Upper lobe of right lung (tissue), 1 donor: ENCODE measurements around the gene ZFHX3. TPM values are rescaled to one million over a fixed set of nuclear protein-coding genes. Genes with fewer than 3 reads are reported as not detected.

ENCODE experiments used
- ATAC-seq: fragments of 200-7000 bp; cut with Tn5 transposase; one replicate; pipeline ENCODE4 v1.9.1; 2020; ENCODE audit warnings: mild to moderate bottlenecking, moderate library complexity
- DNase-seq: peaks from one replicate; pipeline ENCODE4 v3.0.0-alpha.2; 2020
- H3K27ac ChIP-seq: fragments of 200-600 bp; one replicate; pipeline ENCODE4 v1.8.0; 2022
- H3K27me3 ChIP-seq: fragments of 200-600 bp; one replicate; pipeline ENCODE4 v1.8.0; 2022; ENCODE audit warnings: mild to moderate bottlenecking
- H3K36me3 ChIP-seq: fragments of 200-600 bp; one replicate; pipeline ENCODE4 v1.8.0; 2022
- H3K4me1 ChIP-seq: fragments of 200-600 bp; one replicate; pipeline ENCODE4 v1.8.0; 2022
- H3K4me3 ChIP-seq: fragments of 200-600 bp; one replicate; pipeline ENCODE4 v1.8.0; 2022; ENCODE audit warnings: mild to moderate bottlenecking
- H3K9me3 ChIP-seq: fragments of 200-600 bp; one replicate; pipeline ENCODE4 v1.8.0; 2022
- intact Hi-C: fragments of 100-400 bp; cut with DNase I; formaldehyde crosslinking; loops from one replicate; pipeline ENCODE4 v1.11.0; 2022
- total RNA-seq: library from RNA; stranded (reverse); fragmentation: NEBNext Ultra II Directional; extraction: Animal tissue kit (Norgen Biotek cat#: 25700); gene quantifications from one replicate; pipeline ENCODE4 v1.2.1, GENCODE V29; 2021
- TF ChIP-seq, protein P1 (sequence below): fragments of 200-600 bp; IDR thresholded peaks from one replicate; pipeline ENCODE4 v1.8.0; 2022; ENCODE audit warnings: antibody characterized with exemption
- donor health status: DM: no; HTN: yes; CAD: no; lungs with severe emphysema.

ZFHX3 gene
- total RNA-seq, 1 donor from 2014 or later, result 29.0 TPM

DNA sequence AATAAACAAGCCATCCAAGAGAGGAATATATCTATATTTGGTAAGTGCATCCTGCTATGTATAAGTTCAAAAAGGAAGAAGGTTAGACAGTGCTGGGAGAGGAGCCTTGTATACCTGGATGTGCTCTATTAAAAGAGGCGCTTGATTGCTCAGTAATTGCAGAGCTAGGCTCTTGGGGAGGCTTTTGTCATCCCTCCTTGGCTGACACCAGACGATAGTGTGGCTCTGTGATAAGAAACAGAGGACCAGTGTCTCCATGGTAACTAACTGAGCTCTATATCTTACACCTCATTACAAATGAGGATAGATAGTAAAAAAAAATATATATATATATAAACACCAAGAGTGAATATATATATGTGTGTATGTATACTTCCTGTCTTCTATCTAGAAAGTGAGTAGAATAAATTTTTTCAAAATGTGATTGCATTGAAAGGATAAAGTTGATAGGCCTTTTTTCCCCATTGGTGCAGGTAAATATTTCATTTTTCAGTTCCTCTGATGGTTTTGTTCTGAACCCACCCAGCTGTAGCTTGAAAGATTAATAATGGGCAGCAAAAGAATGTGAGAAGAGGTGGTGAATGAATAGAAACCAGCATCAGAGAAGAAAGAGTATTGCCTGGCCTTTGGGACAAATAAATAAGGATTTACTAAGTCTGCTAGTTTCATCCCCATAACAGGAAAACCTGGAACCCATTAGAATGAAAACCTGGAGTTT, 303.7 kb downstream of the ZFHX3 start:
- Histone ChIP-seq H3K27ac (no peak overlapping the region), H3K27me3 (no peaks in the 10 kb centered on the region), H3K4me1 (no peaks in the 10 kb centered on the region), H3K4me3 (no peak overlapping the region), H3K36me3 (no peaks in the 10 kb centered on the region), H3K9me3 (no peaks in the 10 kb centered on the region)
- TF ChIP-seq, protein P1, sequence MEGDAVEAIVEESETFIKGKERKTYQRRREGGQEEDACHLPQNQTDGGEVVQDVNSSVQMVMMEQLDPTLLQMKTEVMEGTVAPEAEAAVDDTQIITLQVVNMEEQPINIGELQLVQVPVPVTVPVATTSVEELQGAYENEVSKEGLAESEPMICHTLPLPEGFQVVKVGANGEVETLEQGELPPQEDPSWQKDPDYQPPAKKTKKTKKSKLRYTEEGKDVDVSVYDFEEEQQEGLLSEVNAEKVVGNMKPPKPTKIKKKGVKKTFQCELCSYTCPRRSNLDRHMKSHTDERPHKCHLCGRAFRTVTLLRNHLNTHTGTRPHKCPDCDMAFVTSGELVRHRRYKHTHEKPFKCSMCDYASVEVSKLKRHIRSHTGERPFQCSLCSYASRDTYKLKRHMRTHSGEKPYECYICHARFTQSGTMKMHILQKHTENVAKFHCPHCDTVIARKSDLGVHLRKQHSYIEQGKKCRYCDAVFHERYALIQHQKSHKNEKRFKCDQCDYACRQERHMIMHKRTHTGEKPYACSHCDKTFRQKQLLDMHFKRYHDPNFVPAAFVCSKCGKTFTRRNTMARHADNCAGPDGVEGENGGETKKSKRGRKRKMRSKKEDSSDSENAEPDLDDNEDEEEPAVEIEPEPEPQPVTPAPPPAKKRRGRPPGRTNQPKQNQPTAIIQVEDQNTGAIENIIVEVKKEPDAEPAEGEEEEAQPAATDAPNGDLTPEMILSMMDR, result no peak
- ATAC-seq, result no peak
- intact Hi-C loops, result no loop called here
- DNase-seq, result no peak

DNA sequence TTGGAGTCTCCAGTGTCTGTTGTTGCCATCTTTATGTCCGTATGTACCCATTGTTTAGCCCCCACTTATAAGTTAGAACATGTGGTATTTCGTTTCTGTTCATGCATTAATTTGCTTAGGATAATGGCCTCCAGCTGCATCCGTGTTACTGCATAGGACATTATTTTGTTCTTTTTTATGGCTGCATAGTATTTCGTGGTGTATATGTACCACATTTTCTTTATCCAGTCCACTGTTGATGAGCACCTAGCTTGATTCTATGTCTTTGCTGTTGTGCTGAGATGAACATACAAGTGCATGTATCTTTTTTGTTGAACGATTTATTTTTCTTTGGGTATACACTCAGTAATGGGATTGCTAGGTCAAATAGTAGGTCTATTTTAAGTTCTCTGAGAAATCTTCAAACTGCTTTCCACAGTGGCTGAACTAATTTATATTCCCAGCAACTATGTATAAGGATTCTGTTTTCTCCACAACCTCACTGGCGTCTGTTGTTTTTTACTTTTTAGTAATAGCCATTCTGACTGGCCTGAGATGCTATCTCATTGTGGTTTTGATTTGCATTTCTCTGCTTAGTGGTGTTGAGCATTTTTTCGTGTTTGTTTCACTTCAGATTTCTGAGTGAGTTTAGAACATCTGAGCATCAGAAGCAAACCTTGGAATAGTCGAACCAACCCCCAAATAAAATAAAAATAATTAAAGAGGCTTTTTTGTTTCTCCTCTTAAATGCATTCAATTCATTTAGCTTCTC, 304.7 kb downstream of the ZFHX3 start:
- no peak overlapping the region for H3K4me3 ChIP-seq
- ATAC-seq (no peak), DNase-seq (no peak)
- TF ChIP-seq, protein P1, result no peak
- no peaks in the 10 kb centered on the region for H3K4me1 ChIP-seq
- no peaks in the 10 kb centered on the region for H3K27me3 ChIP-seq
- no peaks in the 10 kb centered on the region for H3K36me3 ChIP-seq
- intact Hi-C loops, result no loop called here
- H3K27ac ChIP-seq, result no peak overlapping the region
- no peaks in the 10 kb centered on the region for H3K9me3 ChIP-seq

DNA sequence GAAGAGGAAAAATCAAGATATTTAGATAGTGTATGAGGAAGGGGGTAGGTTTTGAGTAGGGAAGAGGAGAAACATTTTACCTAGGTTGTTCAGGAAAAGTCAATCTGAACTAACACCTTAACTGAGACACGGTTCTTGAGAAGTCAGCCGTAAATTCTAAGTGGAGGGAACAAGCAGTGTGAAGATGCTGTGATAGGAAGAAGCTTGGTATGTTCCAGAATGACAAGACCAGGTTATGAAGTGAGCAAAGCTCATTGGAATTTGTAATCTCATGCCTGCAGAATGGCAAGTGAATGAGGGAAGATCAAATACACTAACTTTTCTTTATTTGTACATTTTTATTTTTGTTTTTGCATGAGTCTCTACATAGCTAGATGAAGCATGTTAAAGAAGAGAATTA, 307.6 kb downstream of the ZFHX3 start:
- Histone ChIP-seq H3K9me3 (no peaks in the 10 kb centered on the region), H3K36me3 (no peaks in the 10 kb centered on the region), H3K4me1 (no peaks in the 10 kb centered on the region), H3K27ac (no peak overlapping the region), H3K4me3 (no peak overlapping the region), H3K27me3 (no peaks in the 10 kb centered on the region)
- no peak for ATAC-seq
- intact Hi-C loops, result no loop called here
- TF ChIP-seq, protein P1, result no peak
- DNase-seq, result no peak

DNA sequence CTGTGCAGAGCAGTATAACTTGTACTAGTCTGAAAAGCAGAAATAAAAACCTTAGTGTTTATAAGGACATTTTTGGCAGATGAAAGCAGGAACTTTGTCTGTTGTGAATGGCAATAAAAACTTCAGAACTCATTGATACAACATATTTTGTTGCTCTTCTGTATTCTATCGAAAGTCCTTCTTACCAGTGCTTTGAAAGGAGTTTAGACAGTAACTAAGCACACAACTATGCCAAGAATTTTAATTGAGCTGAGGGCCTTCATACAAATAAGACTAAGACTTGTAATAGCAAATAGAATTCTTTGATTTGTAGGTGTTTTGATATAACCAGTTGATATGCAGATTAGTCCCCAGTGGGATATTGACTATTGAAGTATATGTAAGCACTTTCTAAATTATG, 308.4 kb downstream of the ZFHX3 start:
- Histone ChIP-seq H3K4me1 (no peaks in the 10 kb centered on the region), H3K36me3 (no peaks in the 10 kb centered on the region), H3K9me3 (no peaks in the 10 kb centered on the region), H3K27me3 (no peaks in the 10 kb centered on the region), H3K4me3 (no peak overlapping the region), H3K27ac (no peak overlapping the region)
- DNase-seq (no peak), ATAC-seq (no peak)
- TF ChIP-seq, protein P1, result no peak
- intact Hi-C loops, result no loop called here

DNA sequence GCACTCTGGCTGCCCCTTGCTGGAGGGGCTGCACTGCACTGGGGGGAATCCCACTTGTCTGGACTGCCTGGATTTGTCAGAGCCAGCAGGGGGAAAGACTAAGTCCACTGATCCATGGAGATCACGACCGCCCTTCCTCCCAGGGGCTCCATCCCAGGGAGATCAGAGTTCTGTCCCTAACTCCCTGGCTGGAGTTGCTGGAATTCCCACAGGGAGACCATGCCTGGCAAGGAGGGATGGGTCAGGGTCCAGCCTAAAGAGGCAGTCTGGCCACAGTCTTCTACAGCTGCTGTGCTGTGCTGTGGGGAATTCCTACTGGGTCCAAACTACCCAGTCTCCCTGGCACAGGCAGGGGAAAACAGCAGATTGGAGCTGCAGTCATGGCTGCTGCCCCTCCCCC, 311.9 kb downstream of the ZFHX3 start:
- Histone ChIP-seq H3K4me3 (no peak overlapping the region), H3K36me3 (no peaks in the 10 kb centered on the region), H3K9me3 (peaks cover 7% of the 10 kb centered on the region), H3K27ac (no peak overlapping the region), H3K4me1 (no peaks in the 10 kb centered on the region), H3K27me3 (no peaks in the 10 kb centered on the region)
- TF ChIP-seq, protein P1, result no peak
- intact Hi-C loops, result no loop called here
- DNase-seq (no peak), ATAC-seq (no peak)
